Osteocyte (in vitro differentiated cells): ENCODE measurements around the gene ZMYND10. TPM values are rescaled to one million over a fixed set of nuclear protein-coding genes. Genes with fewer than 3 reads are reported as not detected.

Experiments used
- DNase-seq: peaks from one replicate; pipeline ENCODE4 v3.0.0; 2021; ENCODE audit warnings: mixed read lengths; ENCODE audit not compliant: unreplicated experiment; ENCODE audit errors: extremely low spot score
- H3K27ac Mint-ChIP-seq: one replicate; pipeline ENCODE4 v1.8.0; 2021; ENCODE audit warnings: mild to moderate bottlenecking, mixed read lengths; ENCODE audit not compliant: unreplicated experiment
- H3K27me3 Mint-ChIP-seq: one replicate; pipeline ENCODE4 v1.8.0; 2021; ENCODE audit warnings: mixed read lengths; ENCODE audit not compliant: unreplicated experiment
- H3K36me3 Mint-ChIP-seq: one replicate; pipeline ENCODE4 v1.8.0; 2021; ENCODE audit warnings: mixed read lengths; ENCODE audit not compliant: unreplicated experiment
- H3K4me1 Mint-ChIP-seq: one replicate; pipeline ENCODE4 v1.8.0; 2021; ENCODE audit warnings: mixed read lengths; ENCODE audit not compliant: unreplicated experiment
- H3K4me3 Mint-ChIP-seq: one replicate; pipeline ENCODE4 v1.8.0; 2021; ENCODE audit warnings: mild to moderate bottlenecking, moderate library complexity, mixed read lengths; ENCODE audit not compliant: unreplicated experiment
- H3K9me3 Mint-ChIP-seq: one replicate; pipeline ENCODE4 v1.8.0; 2021; ENCODE audit warnings: mixed read lengths; ENCODE audit not compliant: unreplicated experiment
- CTCF ChIP-seq: fragments of 200-600 bp; sonication (generic); IDR thresholded peaks from 2 replicates; pipeline ENCODE4 v1.5.0; 2021; ENCODE audit warnings: antibody characterized with exemption, mild to moderate bottlenecking, moderate library complexity
- total RNA-seq: library from RNA; stranded (reverse); gene quantifications from 2 replicates; pipeline ENCODE4 v1.2.1, GENCODE V29; 2021

Gene ZMYND10
- total RNA-seq, 1 donor from 2014 or later = 1.6 TPM

GRCh38 chr3:50297896-50298725, 47.4 kb downstream of the ZMYND10 start:
- no peak for DNase-seq
- Mint-ChIP-seq H3K4me1 (peaks cover 22% of the 10 kb centered on the region), H3K9me3 (no peaks in the 10 kb centered on the region), H3K27me3 (no peaks in the 10 kb centered on the region), H3K36me3 (no peaks in the 10 kb centered on the region), H3K27ac (peak overlapping the region; percentile 98), H3K4me3 (peak overlapping the region; percentile 97)
- TF ChIP-seq CTCF = no peak

GRCh38 chr3:50297384-50297775, 48.2 kb downstream of the ZMYND10 start:
- Mint-ChIP-seq H3K4me3 (no peak overlapping the region), H3K36me3 (no peaks in the 10 kb centered on the region), H3K27me3 (no peaks in the 10 kb centered on the region), H3K9me3 (no peaks in the 10 kb centered on the region), H3K27ac (no peak overlapping the region), H3K4me1 (peaks cover 29% of the 10 kb centered on the region)
- DNase-seq = no peak
- TF ChIP-seq CTCF = no peak

- H3K36me3 Mint-ChIP-seq = no peaks in the 10 kb centered on the region
- TF ChIP-seq CTCF = no peak
- H3K4me3 Mint-ChIP-seq = no peak overlapping the region
- no peak overlapping the region for H3K27ac Mint-ChIP-seq
- DNase-seq = no peak
- H3K4me1 Mint-ChIP-seq = peaks cover 29% of the 10 kb centered on the region
- no peaks in the 10 kb centered on the region for H3K27me3 Mint-ChIP-seq
- H3K9me3 Mint-ChIP-seq = no peaks in the 10 kb centered on the region
These were observed 48.7 kb downstream of the ZMYND10 start for GRCh38 chr3:50296721-50297383.

- Mint-ChIP-seq H3K4me3 (no peak overlapping the region), H3K27ac (no peak overlapping the region), H3K4me1 (peaks cover 32% of the 10 kb centered on the region), H3K9me3 (no peaks in the 10 kb centered on the region), H3K36me3 (no peaks in the 10 kb centered on the region), H3K27me3 (no peaks in the 10 kb centered on the region)
- TF ChIP-seq CTCF = no peak
- no peak for DNase-seq
These were observed 49.7 kb downstream of the ZMYND10 start for GRCh38 chr3:50295553-50296431.
